ENCODE data around the gene PRKCH. TPM values are rescaled to one million over a fixed set of nuclear protein-coding genes. Genes with fewer than 3 reads are reported as not detected.
A peak's percentile ranks its signal among the peaks of the same experiment; 100 is the strongest.

Gene PRKCH
- total RNA-seq (457 TPM), polyA plus RNA-seq (100 to 1,000 TPM; 194 to 221 (median 199) TPM)

GRCh38 chr14:61321385-61322010 lies at the start of gene PRKCH:
Gene PRKCH (plus strand): TSS chr14:61321579. CDS start chr14:61322102, 523 bp downstream.
- H3K36me3 ChIP-seq (ENCODE audit: control insufficient read depth, insufficient read depth, low read length), result peaks cover 4% of the 10 kb centered on the region
- peak within 1 kb of the TSS in 3 of 4 donors; percentile 97 to 100 (median 97) for H3K4me3 Mint-ChIP-seq
- peak; percentile 83 to 94 (median 84) for DNase-seq
- H3K27ac ChIP-seq (ENCODE audit: insufficient read depth, low read length, poor library complexity, severe bottlenecking), result peak within 1 kb of the TSS; percentile 95
- H3K9me3 ChIP-seq (ENCODE audit: control insufficient read depth in 2 of 2, low read length in 2 of 2), result no peaks in the 10 kb centered on the region
- peaks cover 0 to 5% (median 0%) of the 10 kb centered on the region in 7 donors for H3K9me3 Mint-ChIP-seq
- peak within 1 kb of the TSS; percentile 93 to 98 (median 97) for H3K27ac Mint-ChIP-seq
- no peaks in the 10 kb centered on the region for H3K27me3 Mint-ChIP-seq
- H3K27me3 ChIP-seq (ENCODE audit: control insufficient read depth, insufficient read depth, low read length), result no peaks in the 10 kb centered on the region
- peak within 1 kb of the TSS; percentile 99 for H3K4me3 ChIP-seq (ENCODE audit: low read depth, low read length)
- H3K4me1 Mint-ChIP-seq, result peaks cover 14 to 27% (median 17%) of the 10 kb centered on the region in 4 donors
- H3K36me3 Mint-ChIP-seq, result peaks cover 22% of the 10 kb centered on the region
- H3K4me1 ChIP-seq (ENCODE audit: control insufficient read depth, insufficient read depth, low read length, poor library complexity, severe bottlenecking), result peaks cover 27% of the 10 kb centered on the region
- ATAC-seq (ENCODE audit: low read depth in 2 of 2), result peak; percentile 80 to 83

DNA sequence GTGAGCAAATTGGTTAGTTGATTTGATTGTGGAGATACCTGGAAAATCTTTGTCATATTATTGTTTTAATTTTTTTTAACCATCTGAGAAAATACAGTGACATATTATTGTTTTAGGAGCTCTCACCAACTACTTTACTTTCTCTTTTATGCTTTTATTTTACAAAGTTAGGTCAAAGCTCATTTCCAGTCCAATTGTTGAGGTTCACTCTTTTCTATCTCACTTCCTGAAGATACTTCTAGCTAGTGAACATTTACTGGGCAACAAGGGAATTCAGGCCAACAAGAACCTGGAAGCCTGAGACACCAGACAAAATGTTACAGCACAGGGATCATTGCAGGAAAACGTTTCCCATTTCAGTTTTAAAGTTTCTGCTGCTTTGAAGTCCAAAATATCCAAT lies 44.1 kb upstream of the PRKCH start:
- Mint-ChIP-seq H3K27me3 (peaks cover 49% of the 10 kb centered on the region), H3K27ac (no peak overlapping the region)

DNA sequence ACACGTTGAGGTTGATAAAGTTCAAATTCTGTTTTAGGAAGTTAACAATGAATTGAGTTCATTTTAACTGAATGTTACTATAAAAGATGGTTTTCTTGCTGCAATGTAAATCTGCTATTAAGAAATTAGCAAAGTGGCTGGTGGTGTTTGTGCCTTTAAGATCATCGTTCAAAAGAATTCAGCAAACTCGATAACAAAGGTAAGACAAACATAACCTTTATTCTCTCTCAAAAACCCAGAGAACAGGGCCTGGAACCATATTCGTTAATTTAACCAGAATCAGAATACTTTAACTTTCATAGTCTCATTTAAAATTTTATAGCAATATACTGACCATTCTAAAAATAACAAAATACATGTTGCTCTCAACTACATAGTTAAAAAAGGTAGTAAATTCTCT lies 43.6 kb upstream of the PRKCH start:
- ATAC-seq (ENCODE audit: low read depth in 2 of 2) (no peak), DNase-seq (no peak)
- Mint-ChIP-seq H3K36me3 (no peaks in the 10 kb centered on the region), H3K27me3 (peaks cover 50% of the 10 kb centered on the region), H3K4me1 (peaks cover 3 to 23% (median 5%) of the 10 kb centered on the region in 4 donors), H3K9me3 (peaks cover 0 to 2% (median 0%) of the 10 kb centered on the region in 7 donors), H3K4me3 (no peak overlapping the region), H3K27ac (no peak overlapping the region)
- peaks cover 14% of the 10 kb centered on the region for H3K27me3 ChIP-seq (ENCODE audit: control insufficient read depth, insufficient read depth, low read length)
- H3K4me3 ChIP-seq (ENCODE audit: low read depth, low read length), result no peak overlapping the region
- H3K27ac ChIP-seq (ENCODE audit: insufficient read depth, low read length, poor library complexity, severe bottlenecking), result no peak overlapping the region
- H3K4me1 ChIP-seq (ENCODE audit: control insufficient read depth, insufficient read depth, low read length, poor library complexity, severe bottlenecking), result peaks cover 13% of the 10 kb centered on the region
- no peaks in the 10 kb centered on the region for H3K36me3 ChIP-seq (ENCODE audit: control insufficient read depth, insufficient read depth, low read length)
- no peaks in the 10 kb centered on the region for H3K9me3 ChIP-seq (ENCODE audit: control insufficient read depth in 2 of 2, low read length in 2 of 2)

More for the DNA sequence above, 44.1 kb upstream of the PRKCH start:
- H3K4me1 Mint-ChIP-seq, result peaks cover 1 to 23% (median 4%) of the 10 kb centered on the region in 4 donors
- no peak for ATAC-seq (ENCODE audit: low read depth in 2 of 2)
- H3K9me3 ChIP-seq (ENCODE audit: control insufficient read depth in 2 of 2, low read length in 2 of 2), result no peaks in the 10 kb centered on the region
- H3K36me3 Mint-ChIP-seq, result no peaks in the 10 kb centered on the region
- no peak for DNase-seq
- peaks cover 14% of the 10 kb centered on the region for H3K27me3 ChIP-seq (ENCODE audit: control insufficient read depth, insufficient read depth, low read length)
- H3K4me3 ChIP-seq (ENCODE audit: low read depth, low read length), result no peak overlapping the region
- H3K4me3 Mint-ChIP-seq, result no peak overlapping the region
- H3K36me3 ChIP-seq (ENCODE audit: control insufficient read depth, insufficient read depth, low read length), result no peaks in the 10 kb centered on the region
- H3K9me3 Mint-ChIP-seq, result peaks cover 0 to 2% (median 0%) of the 10 kb centered on the region in 7 donors
- H3K4me1 ChIP-seq (ENCODE audit: control insufficient read depth, insufficient read depth, low read length, poor library complexity, severe bottlenecking), result peaks cover 13% of the 10 kb centered on the region
- H3K27ac ChIP-seq (ENCODE audit: insufficient read depth, low read length, poor library complexity, severe bottlenecking), result no peak overlapping the region

GRCh38 chr14:61279082-61279481 lies 42.3 kb upstream of the PRKCH start:
- no peaks in the 10 kb centered on the region for H3K9me3 ChIP-seq (ENCODE audit: control insufficient read depth in 2 of 2, low read length in 2 of 2)
- H3K27ac ChIP-seq (ENCODE audit: insufficient read depth, low read length, poor library complexity, severe bottlenecking), result no peak overlapping the region
- H3K36me3 Mint-ChIP-seq, result no peaks in the 10 kb centered on the region
- peaks cover 14% of the 10 kb centered on the region for H3K27me3 ChIP-seq (ENCODE audit: control insufficient read depth, insufficient read depth, low read length)
- H3K27ac Mint-ChIP-seq, result peak overlapping the region in 1 of 3 donors; percentile 92
- peak overlapping the region in 3 of 4 donors; percentile 90 to 95 (median 93) for H3K4me3 Mint-ChIP-seq
- ATAC-seq (ENCODE audit: low read depth in 2 of 2) (no peak), DNase-seq (no peak)
- peaks cover 13% of the 10 kb centered on the region for H3K4me1 ChIP-seq (ENCODE audit: control insufficient read depth, insufficient read depth, low read length, poor library complexity, severe bottlenecking)
- peaks cover 54% of the 10 kb centered on the region for H3K27me3 Mint-ChIP-seq
- peaks cover 5 to 29% (median 6%) of the 10 kb centered on the region in 4 donors for H3K4me1 Mint-ChIP-seq
- H3K36me3 ChIP-seq (ENCODE audit: control insufficient read depth, insufficient read depth, low read length), result no peaks in the 10 kb centered on the region
- peak overlapping the region; percentile 10 for H3K4me3 ChIP-seq (ENCODE audit: low read depth, low read length)
- H3K9me3 Mint-ChIP-seq, result peaks cover 0 to 2% (median 0%) of the 10 kb centered on the region in 7 donors

DNA sequence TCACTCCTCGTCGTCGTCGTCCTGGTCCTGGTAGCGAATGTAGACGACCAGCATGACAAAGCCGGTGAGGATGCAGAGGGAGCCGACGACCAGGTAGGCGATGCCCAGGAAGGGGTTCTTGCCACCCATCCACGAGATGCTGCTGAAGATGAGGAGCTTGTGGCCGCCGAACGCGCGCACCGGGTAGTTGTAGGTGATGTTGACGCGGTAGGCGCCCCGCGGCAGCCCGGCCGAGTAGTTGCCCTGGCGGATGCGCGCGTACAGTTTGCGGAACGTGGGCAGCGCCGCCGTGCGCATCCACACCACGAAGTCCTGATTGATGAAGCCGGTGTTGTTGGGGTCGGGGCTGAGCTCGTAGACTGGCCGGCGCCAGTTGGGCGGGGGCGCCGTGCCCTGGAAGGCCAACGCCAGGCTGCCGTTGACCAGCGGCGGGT lies 41.3 kb upstream of the PRKCH start:
- ATAC-seq (ENCODE audit: low read depth in 2 of 2) (peak; percentile 10 to 13), DNase-seq (peak in 2 of 3 donors; percentile 55 to 67)
- Histone ChIP-seq H3K36me3 (ENCODE audit: control insufficient read depth, insufficient read depth, low read length) (no peaks in the 10 kb centered on the region), H3K27ac (ENCODE audit: insufficient read depth, low read length, poor library complexity, severe bottlenecking) (peak overlapping the region; percentile 63), H3K4me1 (ENCODE audit: control insufficient read depth, insufficient read depth, low read length, poor library complexity, severe bottlenecking) (peaks cover 13% of the 10 kb centered on the region), H3K9me3 (ENCODE audit: control insufficient read depth in 2 of 2, low read length in 2 of 2) (no peaks in the 10 kb centered on the region), H3K4me3 (ENCODE audit: low read depth, low read length) (peak overlapping the region; percentile 42), H3K27me3 (ENCODE audit: control insufficient read depth, insufficient read depth, low read length) (peaks cover 11% of the 10 kb centered on the region)
- Mint-ChIP-seq H3K27ac (peak overlapping the region; percentile 91 to 95 (median 92)), H3K4me3 (peak overlapping the region; percentile 90 to 95 (median 92)), H3K27me3 (peaks cover 50% of the 10 kb centered on the region), H3K9me3 (peaks cover 0 to 2% (median 0%) of the 10 kb centered on the region in 7 donors), H3K36me3 (no peaks in the 10 kb centered on the region), H3K4me1 (peaks cover 6 to 32% (median 9%) of the 10 kb centered on the region in 4 donors)

- Histone ChIP-seq H3K4me1 (ENCODE audit: control insufficient read depth, insufficient read depth, low read length, poor library complexity, severe bottlenecking) (peaks cover 13% of the 10 kb centered on the region), H3K9me3 (ENCODE audit: control insufficient read depth in 2 of 2, low read length in 2 of 2) (no peaks in the 10 kb centered on the region), H3K27me3 (ENCODE audit: control insufficient read depth, insufficient read depth, low read length) (peaks cover 11% of the 10 kb centered on the region), H3K4me3 (ENCODE audit: low read depth, low read length) (peak overlapping the region; percentile 7), H3K27ac (ENCODE audit: insufficient read depth, low read length, poor library complexity, severe bottlenecking) (peak overlapping the region; percentile 63), H3K36me3 (ENCODE audit: control insufficient read depth, insufficient read depth, low read length) (no peaks in the 10 kb centered on the region)
- Mint-ChIP-seq H3K4me3 (peak overlapping the region; percentile 90 to 95 (median 92)), H3K27me3 (peaks cover 54% of the 10 kb centered on the region), H3K36me3 (no peaks in the 10 kb centered on the region), H3K9me3 (peaks cover 0 to 2% (median 0%) of the 10 kb centered on the region in 7 donors), H3K27ac (peak overlapping the region; percentile 91 to 95 (median 92)), H3K4me1 (peaks cover 6 to 37% (median 9%) of the 10 kb centered on the region in 4 donors)
- DNase-seq, result peak; percentile 61 to 84 (median 75)
- peak; percentile 86 to 87 for ATAC-seq (ENCODE audit: low read depth in 2 of 2)
Measured at GRCh38 chr14:61280526-61281185, 40.7 kb upstream of the PRKCH start.

DNA sequence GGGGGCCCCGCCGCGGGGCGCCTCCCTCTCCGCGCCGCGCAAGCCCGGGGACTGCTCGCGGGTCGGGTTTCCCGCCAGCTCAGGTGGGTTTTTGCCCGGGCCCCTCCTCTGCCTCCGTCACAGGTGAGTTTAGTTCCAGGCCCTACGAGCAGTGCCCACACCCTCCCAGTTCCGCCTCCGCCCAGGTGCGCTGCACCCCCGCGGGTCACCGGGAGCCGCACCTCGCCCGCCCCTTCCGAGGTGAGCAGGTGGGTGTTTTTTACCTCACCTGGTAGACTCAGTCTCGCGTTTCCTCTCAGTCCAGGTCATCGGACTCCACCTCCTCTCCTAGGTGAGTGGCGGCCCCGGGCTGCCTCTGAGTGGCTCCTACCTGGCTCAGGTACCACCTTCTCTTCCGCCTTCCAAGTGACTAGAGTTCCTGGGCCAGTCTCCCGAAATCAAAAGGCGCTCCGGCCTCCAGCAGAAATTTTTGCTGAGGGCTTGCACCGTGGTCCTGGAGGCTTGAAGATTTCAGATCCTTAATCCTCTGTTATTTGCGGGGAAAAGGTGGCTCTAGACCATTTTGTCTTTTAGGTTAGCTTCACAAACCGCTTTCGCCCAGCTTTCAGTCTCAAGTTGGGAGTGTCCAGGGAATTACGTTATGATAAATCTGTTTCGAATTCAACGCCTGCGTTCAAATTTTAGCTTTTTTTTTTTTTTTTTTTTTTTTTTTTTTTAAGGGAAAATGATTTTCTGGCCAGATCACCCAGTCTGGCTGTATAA lies 40.0 kb upstream of the PRKCH start, which contains the start of gene TMEM30B:
Gene TMEM30B, minus strand, starts transcription at position 153 of the 762 bp plus-strand sequence. CDS start 191 bp downstream, outside the sequence.
- peak within 1 kb of the TSS; percentile 91 to 95 (median 92) for H3K27ac Mint-ChIP-seq
- Histone ChIP-seq H3K9me3 (ENCODE audit: control insufficient read depth in 2 of 2, low read length in 2 of 2) (no peaks in the 10 kb centered on the region), H3K4me1 (ENCODE audit: control insufficient read depth, insufficient read depth, low read length, poor library complexity, severe bottlenecking) (peaks cover 13% of the 10 kb centered on the region), H3K27ac (ENCODE audit: insufficient read depth, low read length, poor library complexity, severe bottlenecking) (peak within 1 kb of the TSS; percentile 63), H3K36me3 (ENCODE audit: control insufficient read depth, insufficient read depth, low read length) (no peaks in the 10 kb centered on the region), H3K27me3 (ENCODE audit: control insufficient read depth, insufficient read depth, low read length) (peaks cover 11% of the 10 kb centered on the region), H3K4me3 (ENCODE audit: low read depth, low read length) (peak within 1 kb of the TSS; percentile 7)
- H3K4me3 Mint-ChIP-seq, result peak within 1 kb of the TSS; percentile 90 to 95 (median 92)
- no peaks in the 10 kb centered on the region for H3K36me3 Mint-ChIP-seq
- ATAC-seq (ENCODE audit: low read depth in 2 of 2), result peak; percentile 28 to 30
- peak; percentile 23 to 57 (median 30) for DNase-seq
- H3K9me3 Mint-ChIP-seq, result peaks cover 0 to 2% (median 0%) of the 10 kb centered on the region in 7 donors
- peaks cover 6 to 43% (median 14%) of the 10 kb centered on the region in 4 donors for H3K4me1 Mint-ChIP-seq
- peaks cover 59% of the 10 kb centered on the region for H3K27me3 Mint-ChIP-seq

Measured in CD4-positive, CD25-positive, alpha-beta regulatory T cell (primary cell).